IMR-90 (cell line): ENCODE measurements around the gene CCDC9. TPM values are rescaled to one million over a fixed set of nuclear protein-coding genes. Genes with fewer than 3 reads are reported as not detected.

Experiments used
- ATAC-seq: fragments of 200-7000 bp; cut with Tn5 transposase; 2 replicates; pipeline ENCODE4 v1.9.1; 2020; ENCODE audit warnings: low read depth, mild to moderate bottlenecking, moderate library complexity
- BruUV-seq: library from RNA; stranded (reverse); fragments of 400-500 nt; replicated peaks from 2 replicates; lab custom pipeline; 2021; lab: Mats Ljungman, UMichigan
- CTCF ChIA-PET: fragments of 300-600 bp; formaldehyde crosslinking; extraction: SDS; loops from one replicate; lab custom pipeline; 2021; ENCODE audit warnings: antibody characterized with exemption; lab: Yijun Ruan, JAX
- POLR2A ChIA-PET: fragments of 300-600 bp; sonication (Branson Sonifier 250); formaldehyde crosslinking; loops from one replicate; lab custom pipeline; 2022; ENCODE audit warnings: antibody characterized with exemption; ENCODE audit not compliant: unreplicated experiment; lab: Charles Lee
- DNase-seq: peaks from one replicate; pipeline ENCODE4 v3.0.0; 2013
- H2AFZ ChIP-seq: replicated peaks from 2 replicates; pipeline ENCODE3; 2013; ENCODE audit warnings: low read length, mild to moderate bottlenecking; ENCODE audit not compliant: poor library complexity
- H2AK5ac ChIP-seq: 2 replicates; pipeline ENCODE4 v1.6.1; 2013; ENCODE audit warnings: low read depth, low read length, inconsistent platforms
- H2AK9ac ChIP-seq: replicated peaks from 2 replicates; pipeline ENCODE3; 2013; ENCODE audit warnings: mild to moderate bottlenecking, low read depth, low read length, moderate library complexity; ENCODE audit not compliant: poor library complexity
- H2BK120ac ChIP-seq: 2 replicates; pipeline ENCODE4 v1.6.1; 2013; ENCODE audit warnings: low read depth, low read length, inconsistent platforms
- H2BK15ac ChIP-seq: 3 replicates; pipeline ENCODE4 v1.6.1; 2013; ENCODE audit warnings: low read depth, low read length, inconsistent platforms
- H2BK20ac ChIP-seq: 2 replicates; pipeline ENCODE4 v1.6.1; 2013; ENCODE audit warnings: low read depth, mild to moderate bottlenecking, inconsistent platforms, low read length, moderate library complexity
- H2BK5ac ChIP-seq: 2 replicates; pipeline ENCODE4 v1.6.1; 2013; ENCODE audit warnings: mild to moderate bottlenecking, low read depth, low read length, inconsistent platforms; ENCODE audit not compliant: poor library complexity, severe bottlenecking
- H3K14ac ChIP-seq: replicated peaks from 2 replicates; pipeline ENCODE4 v1.6.1; 2013; ENCODE audit warnings: low read depth, low read length, inconsistent platforms
- H3K18ac ChIP-seq: 2 replicates; pipeline ENCODE4 v1.6.1; 2013; ENCODE audit warnings: low read depth, low read length, control low read depth
- H3K23ac ChIP-seq: 2 replicates; pipeline ENCODE4 v1.6.1; 2013; ENCODE audit warnings: low read depth, low read length, inconsistent platforms
- H3K27ac ChIP-seq: 2 replicates; pipeline ENCODE4 v1.5.1; 2013; ENCODE audit warnings: mild to moderate bottlenecking, control low read depth, low read length; ENCODE audit not compliant: insufficient read depth
- H3K27me3 ChIP-seq: 2 replicates; pipeline ENCODE4 v1.6.1; 2013; ENCODE audit warnings: low read length; ENCODE audit not compliant: control insufficient read depth, insufficient read depth
- H3K36me3 ChIP-seq: 2 replicates; pipeline ENCODE4 v1.6.1; 2013; ENCODE audit warnings: low read length, mixed read lengths; ENCODE audit not compliant: control insufficient read depth, insufficient read depth
- H3K4ac ChIP-seq: 2 replicates; pipeline ENCODE4 v1.6.1; 2013; ENCODE audit warnings: low read depth, low read length, inconsistent platforms
- H3K4me1 ChIP-seq: 2 replicates; pipeline ENCODE4 v1.6.1; 2013; ENCODE audit warnings: low read length, mixed read lengths; ENCODE audit not compliant: control insufficient read depth, insufficient read depth
- H3K4me2 ChIP-seq: 2 replicates; pipeline ENCODE4 v1.6.1; 2013; ENCODE audit warnings: low read depth, mild to moderate bottlenecking, control low read depth, low read length, moderate library complexity
- H3K4me3 ChIP-seq: 2 replicates; pipeline ENCODE4 v1.5.1; 2013; ENCODE audit warnings: low read depth, mild to moderate bottlenecking, control low read depth, low read length, moderate library complexity; ENCODE audit not compliant: insufficient read depth
- H3K56ac ChIP-seq: 2 replicates; pipeline ENCODE4 v1.6.1; 2013; ENCODE audit warnings: low read length, inconsistent platforms; ENCODE audit not compliant: insufficient read depth; ENCODE audit errors: extremely low read depth
- H3K79me1 ChIP-seq, 2 experiments: 2 replicates each; pipeline ENCODE4 v1.6.1; 2013; ENCODE audit warnings: low read length in 2 of 2, inconsistent platforms in 1 of 2, low read depth in 1 of 2
- H3K9ac ChIP-seq: 2 replicates; pipeline ENCODE4 v1.6.1; 2013; ENCODE audit warnings: low read depth, low read length, control low read depth
- H3K9me1 ChIP-seq: 2 replicates; pipeline ENCODE4 v1.6.1; 2013; ENCODE audit warnings: low read length, inconsistent platforms; ENCODE audit not compliant: insufficient read depth
- H3K9me3 ChIP-seq: 2 replicates; pipeline ENCODE4 v1.6.1; 2013; ENCODE audit warnings: low read length; ENCODE audit not compliant: control insufficient read depth, insufficient read depth
- H4K20me1 ChIP-seq: 2 replicates; pipeline ENCODE4 v1.6.1; 2013; ENCODE audit warnings: low read length, inconsistent platforms; ENCODE audit not compliant: insufficient read depth
- H4K5ac ChIP-seq: 2 replicates; pipeline ENCODE4 v1.6.1; 2013; ENCODE audit warnings: mild to moderate bottlenecking, low read depth, low read length, control low read depth
- H4K8ac ChIP-seq, 2 experiments: 2 replicates each; pipeline ENCODE4 v1.6.1; 2013; ENCODE audit warnings: low read depth in 2 of 2, low read length in 2 of 2, control low read depth in 1 of 2, inconsistent platforms in 1 of 2
- H4K91ac ChIP-seq: 2 replicates; pipeline ENCODE4 v1.6.1; 2013; ENCODE audit warnings: low read depth, low read length, inconsistent platforms; ENCODE audit not compliant: insufficient read depth
- BHLHE40 ChIP-seq: fragments of 150-350 bp; IDR thresholded peaks from 2 replicates; pipeline ENCODE4 v1.6.1; 2016; ENCODE audit warnings: mild to moderate bottlenecking, low read depth, low read length
- CEBPB ChIP-seq: IDR thresholded peaks from 2 replicates; pipeline ENCODE4 v1.6.1; 2012; ENCODE audit warnings: low read depth, low read length, improper control_type of control experiment
- CHD1 ChIP-seq: IDR thresholded peaks from 2 replicates; pipeline ENCODE4 v1.6.1; 2012; ENCODE audit warnings: low read depth, low read length, improper control_type of control experiment
- CTCF ChIP-seq: conservative IDR thresholded peaks from 2 replicates; pipeline ENCODE4 v1.5.1; 2012; ENCODE audit warnings: mild to moderate bottlenecking, low read depth, low read length, improper control_type of control experiment
- MAFK ChIP-seq: IDR thresholded peaks from 2 replicates; pipeline ENCODE4 v1.6.1; 2012; ENCODE audit warnings: low read depth, low read length, improper control_type of control experiment
- MAZ ChIP-seq: IDR thresholded peaks from 2 replicates; pipeline ENCODE4 v1.6.1; 2012; ENCODE audit warnings: low read depth, mild to moderate bottlenecking, low read length, improper control_type of control experiment, moderate library complexity, borderline replicate concordance
- MXI1 ChIP-seq: IDR thresholded peaks from 2 replicates; pipeline ENCODE4 v1.6.1; 2012; ENCODE audit warnings: low read depth, mild to moderate bottlenecking, low read length, moderate library complexity, borderline replicate concordance
- POLR2A ChIP-seq: IDR thresholded peaks from 2 replicates; pipeline ENCODE4 v1.6.1; 2012; ENCODE audit warnings: mild to moderate bottlenecking, low read depth, low read length
- RAD21 ChIP-seq: IDR thresholded peaks from 2 replicates; pipeline ENCODE4 v1.6.1; 2012; ENCODE audit warnings: low read length, improper control_type of control experiment
- RCOR1 ChIP-seq: IDR thresholded peaks from 2 replicates; pipeline ENCODE4 v1.6.1; 2012; ENCODE audit warnings: mild to moderate bottlenecking, low read length, improper control_type of control experiment; ENCODE audit not compliant: insufficient replicate concordance
- RFX5 ChIP-seq: IDR thresholded peaks from 2 replicates; pipeline ENCODE4 v1.8.0; 2012; ENCODE audit warnings: low read depth, mild to moderate bottlenecking, low read length, moderate library complexity
- SMC3 ChIP-seq: fragments of 150-350 bp; IDR thresholded peaks from 2 replicates; pipeline ENCODE4 v1.6.1; 2016; ENCODE audit warnings: low read depth, mild to moderate bottlenecking, antibody characterized with exemption, low read length, moderate library complexity
- USF2 ChIP-seq: fragments of 150-350 bp; IDR thresholded peaks from 2 replicates; pipeline ENCODE4 v1.6.1; 2017; ENCODE audit warnings: mild to moderate bottlenecking, antibody characterized with exemption, low read length, low read depth
- WGBS, 2 experiments: methylation state at CpG; one replicate each; pipeline versions ENCODE4 v1.1.5 to v1.1.7; 2013; ENCODE audit warnings: missing lambda C conversion rate in 2 of 2; ENCODE audit not compliant: insufficient read length in 1 of 2; ENCODE audit errors: extremely low coverage in 2 of 2; 5-methylcytosine and 5-hydroxymethylcytosine counted together
- dilution Hi-C: fragments of 300-500 bp; cut with HindIII; formaldehyde crosslinking; loops from one replicate; pipeline ENCODE4 v1.14.3; 2018; ENCODE audit warnings: low sequenced_read_pairs; ENCODE audit not compliant: unreplicated experiment
- in situ Hi-C: fragments of 300-500 bp; cut with MboI; formaldehyde crosslinking; loops from 3 replicates; pipeline ENCODE4 v1.14.3; 2019; ENCODE audit warnings: low sequenced_read_pairs, inconsistent platforms, mixed read lengths
- intact Hi-C: fragments of 100-400 bp; cut with micrococcal nuclease; formaldehyde crosslinking; loops from 2 replicates; pipeline ENCODE4 v1.10.0; 2022
- polyA plus RNA-seq, 3 experiments: library from polyadenylated mRNA; depleted of rRNA; stranded (reverse); fragments of >200 nt; gene quantifications; 2 replicates each; pipeline ENCODE4 v1.2.3, GENCODE V29; 2012; ENCODE audit warnings: low replicate concordance in 1 of 3
- total RNA-seq: library from RNA; depleted of rRNA; stranded (reverse); fragments of >200 nt; gene quantifications from 2 replicates; pipeline ENCODE4 v1.2.3, GENCODE V29; 2012

CCDC9 gene
- total and polyA plus RNA-seq, 2 of the 4 experiments (the other 2 are of a cell fraction) = 2.9 to 8.6 TPM

DNA sequence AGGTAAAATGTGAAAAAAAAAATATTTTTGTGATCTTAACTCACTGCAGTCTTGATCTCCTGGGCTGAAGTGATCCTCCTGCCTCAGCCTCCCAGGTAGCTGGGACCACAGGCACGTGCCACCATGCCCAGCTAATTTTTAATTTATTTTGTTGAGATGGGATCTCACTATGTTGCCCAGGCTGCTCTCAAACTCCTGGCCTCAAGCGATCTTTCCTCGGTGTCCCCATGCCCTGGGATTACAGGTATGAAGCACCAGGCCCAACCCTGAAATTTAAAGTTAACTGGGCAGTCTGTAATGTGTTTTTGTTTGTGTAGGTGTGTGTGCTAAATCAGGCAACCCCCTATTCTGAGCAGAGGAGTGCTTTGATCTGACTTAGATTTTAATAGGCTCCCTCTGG lies 50.0 kb downstream of the CCDC9 start (continued):
- TF ChIP-seq RFX5 (no peak), MXI1 (no peak)

DNA sequence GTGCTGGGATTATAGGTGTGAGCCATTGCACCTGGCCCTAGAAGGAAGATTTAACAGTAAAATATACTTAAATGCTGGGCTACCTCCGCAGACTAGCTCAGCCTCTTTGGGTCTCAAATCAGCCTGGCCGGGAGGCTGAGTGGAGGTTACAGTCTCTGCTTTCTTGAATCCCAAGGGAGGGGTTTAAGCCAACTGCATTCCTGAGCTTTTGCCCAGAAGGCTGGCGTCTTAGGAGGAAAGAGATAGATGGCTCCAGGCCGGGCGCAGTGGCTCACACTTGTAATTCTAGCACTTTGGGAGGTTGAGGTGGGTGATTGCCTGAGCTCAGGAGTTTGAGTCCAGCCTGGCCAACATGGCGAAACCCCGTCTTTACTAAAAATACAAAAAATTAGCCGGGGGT lies 52.7 kb downstream of the CCDC9 start:
- Histone ChIP-seq H3K79me1 (no peaks in the 10 kb centered on the region), H3K23ac (no peak overlapping the region), H2AK9ac (no peak overlapping the region), H4K5ac (no peak overlapping the region), H2BK15ac (no peak overlapping the region), H3K18ac (no peak overlapping the region), H3K9me1 (0 out of 2 replicates have a peak, but pooled peaks cover 4% of the 10 kb centered on the region), H4K20me1 (no peaks in the 10 kb centered on the region), H3K4me3 (no peak overlapping the region), H3K9ac (no peak overlapping the region), H3K56ac (no peak overlapping the region), H2AFZ (no peak overlapping the region), H2BK20ac (no peak overlapping the region), H3K27me3 (no peaks in the 10 kb centered on the region), H4K8ac (no peak overlapping the region), H2AK5ac (no peak overlapping the region), H3K9me3 (no peaks in the 10 kb centered on the region), H3K14ac (no peak overlapping the region), H3K27ac (no peak overlapping the region), H3K36me3 (no peaks in the 10 kb centered on the region), H3K4ac (no peak overlapping the region), H4K91ac (no peak overlapping the region), H3K4me1 (no peaks in the 10 kb centered on the region), H3K4me2 (no peak overlapping the region), H2BK120ac (no peak overlapping the region), H2BK5ac (no peak overlapping the region)
- no peak for ATAC-seq
- DNase-seq = no peak
- ChIA-PET CTCF (interaction anchor here (0.6 to 1.3 kb wide), 2 partner anchors 11 to 82 kb away, joined by 4 to 5 read pairs; no protein-coding TSS in a partner anchor), POLR2A (no interaction called here)
- no TSS peak for BruUV-seq
- intact Hi-C loops = loop anchor here (5.0 kb wide), 2 partner anchors 38 to 388 kb away; partner anchors contain the start of gene DHX34
- TF ChIP-seq CTCF (no peak), CEBPB (no peak), SMC3 (no peak), MAFK (no peak), POLR2A (no peak), MAZ (no peak), RAD21 (no peak), RCOR1 (no peak), RFX5 (no peak), USF2 (no peak), CHD1 (no peak), MXI1 (no peak), BHLHE40 (no peak)
- in situ Hi-C loops = no loop called here
- WGBS, 2 experiments = 42% methylated on average over 3 of the region's 8 CpGs; no CpG with 5 or more reads in 1 of the 2 experiments
- dilution Hi-C loops = no loop called here
